GM23338 (cell line): Measurements from ENCODE around the gene NTNG1. TPM values are rescaled to one million over a fixed set of nuclear protein-coding genes. Genes with fewer than 3 reads are reported as not detected.

Experiments used
- ATAC-seq: fragments of 200-7000 bp; cut with Tn5 transposase; 3 replicates; pipeline ENCODE4 v1.9.1; 2020
- DNase-seq: peaks from one replicate; pipeline ENCODE4 v3.0.0-alpha.2; 2015; ENCODE audit warnings: low spot score
- H2AFZ ChIP-seq: fragments of 200-600 bp; sonication (generic); 2 replicates; pipeline ENCODE4 v1.8.0; 2016; ENCODE audit warnings: antibody characterized with exemption, mild to moderate bottlenecking, moderate library complexity
- H3F3A ChIP-seq: fragments of 200-600 bp; sonication (generic); replicated peaks from 2 replicates; pipeline ENCODE4 v1.8.0; 2017; ENCODE audit warnings: antibody characterized with exemption, mixed run types, low read depth
- H3K27ac ChIP-seq: fragments of 200-600 bp; sonication (generic); 2 replicates; pipeline ENCODE4 v1.6.1; 2016; ENCODE audit warnings: low read depth
- H3K27me3 ChIP-seq: fragments of 200-600 bp; sonication (generic); 2 replicates; pipeline ENCODE4 v1.8.0; 2016; ENCODE audit warnings: mild to moderate bottlenecking, mixed run types, moderate library complexity; ENCODE audit not compliant: insufficient read depth
- H3K36me3 ChIP-seq: fragments of 200-600 bp; sonication (generic); 2 replicates; pipeline ENCODE4 v1.8.0; 2016; ENCODE audit warnings: mild to moderate bottlenecking; ENCODE audit not compliant: insufficient read depth
- H3K4me1 ChIP-seq: fragments of 200-600 bp; sonication (generic); 2 replicates; pipeline ENCODE4 v1.8.0; 2016; ENCODE audit warnings: mild to moderate bottlenecking, moderate library complexity; ENCODE audit not compliant: insufficient read depth
- H3K4me2 ChIP-seq: fragments of 200-600 bp; sonication (generic); 2 replicates; pipeline ENCODE4 v1.7.1; 2017; ENCODE audit warnings: mixed run types
- H3K4me3 ChIP-seq: fragments of 200-600 bp; sonication (generic); 2 replicates; pipeline ENCODE4 v1.6.1; 2016; ENCODE audit warnings: mixed run types
- H3K79me2 ChIP-seq: fragments of 200-600 bp; sonication (generic); replicated peaks from 2 replicates; pipeline ENCODE4 v1.8.0; 2017; ENCODE audit warnings: mild to moderate bottlenecking; ENCODE audit not compliant: insufficient read depth
- H3K9me2 ChIP-seq: fragments of 200-600 bp; sonication (generic); 2 replicates; pipeline ENCODE4 v1.8.0; 2017; ENCODE audit not compliant: insufficient read depth
- H4K20me1 ChIP-seq: fragments of 200-600 bp; sonication (generic); replicated peaks from 2 replicates; pipeline ENCODE4 v1.8.0; 2017; ENCODE audit warnings: mild to moderate bottlenecking; ENCODE audit not compliant: insufficient read depth
- H3K27ac Mint-ChIP-seq: 2 replicates; pipeline ENCODE4 v1.8.0; 2020; ENCODE audit warnings: inconsistent platforms, mild to moderate bottlenecking, moderate library complexity, mixed read lengths
- H3K27me3 Mint-ChIP-seq: 3 replicates; pipeline ENCODE4 v1.8.0; 2022; ENCODE audit warnings: low read depth, mild to moderate bottlenecking, moderate library complexity, mixed read lengths, inconsistent platforms; ENCODE audit not compliant: insufficient read depth, poor library complexity
- H3K36me3 Mint-ChIP-seq: 3 replicates; pipeline ENCODE4 v1.8.0; 2021; ENCODE audit warnings: low read depth, mild to moderate bottlenecking, inconsistent platforms, moderate library complexity, mixed read lengths
- H3K4me1 Mint-ChIP-seq: 3 replicates; pipeline ENCODE4 v1.8.0; 2020; ENCODE audit warnings: mild to moderate bottlenecking, inconsistent platforms, mixed read lengths
- H3K4me3 Mint-ChIP-seq: 3 replicates; pipeline ENCODE4 v1.8.0; 2021; ENCODE audit warnings: moderate library complexity, mild to moderate bottlenecking, inconsistent platforms, mixed read lengths
- H3K9me3 Mint-ChIP-seq: 3 replicates; pipeline ENCODE4 v1.8.0; 2020; ENCODE audit warnings: moderate library complexity, mild to moderate bottlenecking, inconsistent platforms, mixed read lengths
- CREB1 ChIP-seq: fragments of 250-450 bp; sonication (Bioruptor Pico); IDR thresholded peaks from 2 replicates; pipeline ENCODE4 v1.5.0; 2020; ENCODE audit warnings: low read depth, mild to moderate bottlenecking, moderate library complexity
- EZH2 ChIP-seq: fragments of 200-600 bp; sonication (generic); IDR thresholded peaks from one replicate; pipeline ENCODE4 v1.8.0; 2017; ENCODE audit warnings: antibody characterized with exemption, mild to moderate bottlenecking, low read depth; ENCODE audit not compliant: unreplicated experiment
- EZH2phosphoT487 ChIP-seq: fragments of 200-600 bp; sonication (generic); IDR thresholded peaks from one replicate; pipeline ENCODE4 v1.8.1; 2018; ENCODE audit warnings: antibody characterized with exemption; ENCODE audit not compliant: unreplicated experiment
- JUNB ChIP-seq: IDR thresholded peaks from one replicate; pipeline ENCODE4 v1.6.1; 2016; ENCODE audit warnings: antibody characterized with exemption; ENCODE audit not compliant: unreplicated experiment
- NANOG ChIP-seq: IDR thresholded peaks from 2 replicates; pipeline ENCODE4 v1.6.1; 2016; ENCODE audit warnings: antibody characterized with exemption, borderline replicate concordance
- POLR2AphosphoS5 ChIP-seq: IDR thresholded peaks from 2 replicates; pipeline ENCODE4 v1.6.1; 2016; ENCODE audit warnings: antibody characterized with exemption, low read depth
- STAT1 ChIP-seq: IDR thresholded peaks from one replicate; pipeline ENCODE4 v1.6.1; 2016; ENCODE audit warnings: antibody characterized with exemption; ENCODE audit not compliant: unreplicated experiment
- ZNF114 ChIP-seq: fragments of 250-450 bp; sonication (Bioruptor Pico); IDR thresholded peaks from 2 replicates; pipeline ENCODE4 v1.5.0; 2020; ENCODE audit warnings: mild to moderate bottlenecking, moderate library complexity
- ZNF331 ChIP-seq: fragments of 250-450 bp; sonication (Bioruptor Pico); IDR thresholded peaks from 2 replicates; pipeline ENCODE4 v1.5.0; 2020; ENCODE audit warnings: low read depth, mild to moderate bottlenecking, moderate library complexity
- polyA plus RNA-seq: library from polyadenylated mRNA; unstranded; fragments of >200 nt; fragmentation: Nextera tagmentation; extraction: Ambion mirVana; gene quantifications from 2 replicates; pipeline ENCODE4 v1.2.1, GENCODE V29; 2016
- total RNA-seq: library from RNA; depleted of rRNA; stranded (reverse); fragments of >200 nt; shearing (Covaris generic); gene quantifications from 2 replicates; pipeline ENCODE4 v1.2.3, GENCODE V29; 2014
- TF ChIP-seq, protein P1 (sequence below): IDR thresholded peaks from one replicate; pipeline ENCODE4 v1.6.1; 2018; ENCODE audit warnings: antibody characterized with exemption; ENCODE audit not compliant: unreplicated experiment
- TF ChIP-seq, protein P2 (sequence below), 2 experiments: fragments of 200-600 bp in 1 of 2; sonication (generic) in 1 of 2; conservative IDR thresholded peaks; 2 replicates each; pipeline versions ENCODE4 v1.5.1 to v1.6.1; 2016 to 2017; ENCODE audit warnings: antibody characterized with exemption in 2 of 2, low read depth in 2 of 2, mild to moderate bottlenecking in 2 of 2, moderate library complexity in 1 of 2
- TF ChIP-seq, protein P3 (sequence below): IDR thresholded peaks from 2 replicates; pipeline ENCODE4 v1.6.1; 2016; ENCODE audit warnings: antibody characterized with exemption
- TF ChIP-seq, protein P4 (sequence below): fragments of 250-450 bp; sonication (Bioruptor Pico); IDR thresholded peaks from 2 replicates; pipeline ENCODE4 v1.5.0; 2020; ENCODE audit warnings: mild to moderate bottlenecking, moderate library complexity

The NTNG1 gene
- total and polyA plus RNA-seq, 2 experiments from 2014 or later = 7.2 to 10.3 TPM

DNA sequence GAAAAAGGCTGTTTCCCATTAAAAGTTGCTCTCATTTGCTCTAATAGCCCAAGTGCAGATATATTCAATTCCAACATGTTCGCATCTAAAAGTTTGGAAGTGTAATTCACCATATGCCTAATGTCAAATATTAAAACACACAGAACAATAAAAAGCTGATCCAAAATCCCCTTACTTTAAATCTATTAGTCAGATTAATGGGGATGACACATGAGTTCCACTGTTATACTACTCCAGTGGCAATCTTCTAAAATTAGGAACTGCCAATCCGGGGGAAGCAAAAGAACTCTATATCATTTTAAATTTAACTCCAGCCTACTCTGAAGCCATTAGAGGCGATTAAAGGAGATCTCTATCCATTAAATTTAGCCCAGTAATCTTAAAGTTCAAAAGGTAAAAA is 317.1 kb downstream of the NTNG1 start:
- Mint-ChIP-seq H3K4me3 (no peak overlapping the region), H3K36me3 (no peaks in the 10 kb centered on the region), H3K27ac (no peak overlapping the region), H3K9me3 (no peaks in the 10 kb centered on the region), H3K4me1 (peaks cover 7% of the 10 kb centered on the region), H3K27me3 (peaks cover 2% of the 10 kb centered on the region)
- Histone ChIP-seq H3F3A (no peaks in the 10 kb centered on the region), H3K4me2 (no peak overlapping the region), H3K79me2 (no peaks in the 10 kb centered on the region), H3K27me3 (no peaks in the 10 kb centered on the region), H3K36me3 (no peaks in the 10 kb centered on the region), H3K4me3 (no peak overlapping the region), H2AFZ (no peak overlapping the region), H4K20me1 (no peaks in the 10 kb centered on the region), H3K4me1 (no peaks in the 10 kb centered on the region), H3K27ac (no peak overlapping the region), H3K9me2 (no peaks in the 10 kb centered on the region)
- TF ChIP-seq, protein P1, sequence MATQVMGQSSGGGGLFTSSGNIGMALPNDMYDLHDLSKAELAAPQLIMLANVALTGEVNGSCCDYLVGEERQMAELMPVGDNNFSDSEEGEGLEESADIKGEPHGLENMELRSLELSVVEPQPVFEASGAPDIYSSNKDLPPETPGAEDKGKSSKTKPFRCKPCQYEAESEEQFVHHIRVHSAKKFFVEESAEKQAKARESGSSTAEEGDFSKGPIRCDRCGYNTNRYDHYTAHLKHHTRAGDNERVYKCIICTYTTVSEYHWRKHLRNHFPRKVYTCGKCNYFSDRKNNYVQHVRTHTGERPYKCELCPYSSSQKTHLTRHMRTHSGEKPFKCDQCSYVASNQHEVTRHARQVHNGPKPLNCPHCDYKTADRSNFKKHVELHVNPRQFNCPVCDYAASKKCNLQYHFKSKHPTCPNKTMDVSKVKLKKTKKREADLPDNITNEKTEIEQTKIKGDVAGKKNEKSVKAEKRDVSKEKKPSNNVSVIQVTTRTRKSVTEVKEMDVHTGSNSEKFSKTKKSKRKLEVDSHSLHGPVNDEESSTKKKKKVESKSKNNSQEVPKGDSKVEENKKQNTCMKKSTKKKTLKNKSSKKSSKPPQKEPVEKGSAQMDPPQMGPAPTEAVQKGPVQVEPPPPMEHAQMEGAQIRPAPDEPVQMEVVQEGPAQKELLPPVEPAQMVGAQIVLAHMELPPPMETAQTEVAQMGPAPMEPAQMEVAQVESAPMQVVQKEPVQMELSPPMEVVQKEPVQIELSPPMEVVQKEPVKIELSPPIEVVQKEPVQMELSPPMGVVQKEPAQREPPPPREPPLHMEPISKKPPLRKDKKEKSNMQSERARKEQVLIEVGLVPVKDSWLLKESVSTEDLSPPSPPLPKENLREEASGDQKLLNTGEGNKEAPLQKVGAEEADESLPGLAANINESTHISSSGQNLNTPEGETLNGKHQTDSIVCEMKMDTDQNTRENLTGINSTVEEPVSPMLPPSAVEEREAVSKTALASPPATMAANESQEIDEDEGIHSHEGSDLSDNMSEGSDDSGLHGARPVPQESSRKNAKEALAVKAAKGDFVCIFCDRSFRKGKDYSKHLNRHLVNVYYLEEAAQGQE = no peak
- TF ChIP-seq CREB1 (CRISPR knock-in tag) = no peak
- TF ChIP-seq, protein P2, sequence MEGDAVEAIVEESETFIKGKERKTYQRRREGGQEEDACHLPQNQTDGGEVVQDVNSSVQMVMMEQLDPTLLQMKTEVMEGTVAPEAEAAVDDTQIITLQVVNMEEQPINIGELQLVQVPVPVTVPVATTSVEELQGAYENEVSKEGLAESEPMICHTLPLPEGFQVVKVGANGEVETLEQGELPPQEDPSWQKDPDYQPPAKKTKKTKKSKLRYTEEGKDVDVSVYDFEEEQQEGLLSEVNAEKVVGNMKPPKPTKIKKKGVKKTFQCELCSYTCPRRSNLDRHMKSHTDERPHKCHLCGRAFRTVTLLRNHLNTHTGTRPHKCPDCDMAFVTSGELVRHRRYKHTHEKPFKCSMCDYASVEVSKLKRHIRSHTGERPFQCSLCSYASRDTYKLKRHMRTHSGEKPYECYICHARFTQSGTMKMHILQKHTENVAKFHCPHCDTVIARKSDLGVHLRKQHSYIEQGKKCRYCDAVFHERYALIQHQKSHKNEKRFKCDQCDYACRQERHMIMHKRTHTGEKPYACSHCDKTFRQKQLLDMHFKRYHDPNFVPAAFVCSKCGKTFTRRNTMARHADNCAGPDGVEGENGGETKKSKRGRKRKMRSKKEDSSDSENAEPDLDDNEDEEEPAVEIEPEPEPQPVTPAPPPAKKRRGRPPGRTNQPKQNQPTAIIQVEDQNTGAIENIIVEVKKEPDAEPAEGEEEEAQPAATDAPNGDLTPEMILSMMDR (conservative IDR thresholded peaks at IDR 0.05; ENCODE audit: low read depth in 2 of 2) = no peak
- no peak for TF ChIP-seq NANOG
- TF ChIP-seq ZNF331 (CRISPR knock-in tag) = no peak
- TF ChIP-seq POLR2AphosphoS5 = no peak
- TF ChIP-seq, protein P3, sequence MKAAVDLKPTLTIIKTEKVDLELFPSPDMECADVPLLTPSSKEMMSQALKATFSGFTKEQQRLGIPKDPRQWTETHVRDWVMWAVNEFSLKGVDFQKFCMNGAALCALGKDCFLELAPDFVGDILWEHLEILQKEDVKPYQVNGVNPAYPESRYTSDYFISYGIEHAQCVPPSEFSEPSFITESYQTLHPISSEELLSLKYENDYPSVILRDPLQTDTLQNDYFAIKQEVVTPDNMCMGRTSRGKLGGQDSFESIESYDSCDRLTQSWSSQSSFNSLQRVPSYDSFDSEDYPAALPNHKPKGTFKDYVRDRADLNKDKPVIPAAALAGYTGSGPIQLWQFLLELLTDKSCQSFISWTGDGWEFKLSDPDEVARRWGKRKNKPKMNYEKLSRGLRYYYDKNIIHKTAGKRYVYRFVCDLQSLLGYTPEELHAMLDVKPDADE = no peak
- TF ChIP-seq EZH2 = no peak
- TF ChIP-seq EZH2phosphoT487 = no peak
- TF ChIP-seq ZNF114 (CRISPR knock-in tag) = no peak
- TF ChIP-seq STAT1 = no peak
- TF ChIP-seq, protein P4, sequence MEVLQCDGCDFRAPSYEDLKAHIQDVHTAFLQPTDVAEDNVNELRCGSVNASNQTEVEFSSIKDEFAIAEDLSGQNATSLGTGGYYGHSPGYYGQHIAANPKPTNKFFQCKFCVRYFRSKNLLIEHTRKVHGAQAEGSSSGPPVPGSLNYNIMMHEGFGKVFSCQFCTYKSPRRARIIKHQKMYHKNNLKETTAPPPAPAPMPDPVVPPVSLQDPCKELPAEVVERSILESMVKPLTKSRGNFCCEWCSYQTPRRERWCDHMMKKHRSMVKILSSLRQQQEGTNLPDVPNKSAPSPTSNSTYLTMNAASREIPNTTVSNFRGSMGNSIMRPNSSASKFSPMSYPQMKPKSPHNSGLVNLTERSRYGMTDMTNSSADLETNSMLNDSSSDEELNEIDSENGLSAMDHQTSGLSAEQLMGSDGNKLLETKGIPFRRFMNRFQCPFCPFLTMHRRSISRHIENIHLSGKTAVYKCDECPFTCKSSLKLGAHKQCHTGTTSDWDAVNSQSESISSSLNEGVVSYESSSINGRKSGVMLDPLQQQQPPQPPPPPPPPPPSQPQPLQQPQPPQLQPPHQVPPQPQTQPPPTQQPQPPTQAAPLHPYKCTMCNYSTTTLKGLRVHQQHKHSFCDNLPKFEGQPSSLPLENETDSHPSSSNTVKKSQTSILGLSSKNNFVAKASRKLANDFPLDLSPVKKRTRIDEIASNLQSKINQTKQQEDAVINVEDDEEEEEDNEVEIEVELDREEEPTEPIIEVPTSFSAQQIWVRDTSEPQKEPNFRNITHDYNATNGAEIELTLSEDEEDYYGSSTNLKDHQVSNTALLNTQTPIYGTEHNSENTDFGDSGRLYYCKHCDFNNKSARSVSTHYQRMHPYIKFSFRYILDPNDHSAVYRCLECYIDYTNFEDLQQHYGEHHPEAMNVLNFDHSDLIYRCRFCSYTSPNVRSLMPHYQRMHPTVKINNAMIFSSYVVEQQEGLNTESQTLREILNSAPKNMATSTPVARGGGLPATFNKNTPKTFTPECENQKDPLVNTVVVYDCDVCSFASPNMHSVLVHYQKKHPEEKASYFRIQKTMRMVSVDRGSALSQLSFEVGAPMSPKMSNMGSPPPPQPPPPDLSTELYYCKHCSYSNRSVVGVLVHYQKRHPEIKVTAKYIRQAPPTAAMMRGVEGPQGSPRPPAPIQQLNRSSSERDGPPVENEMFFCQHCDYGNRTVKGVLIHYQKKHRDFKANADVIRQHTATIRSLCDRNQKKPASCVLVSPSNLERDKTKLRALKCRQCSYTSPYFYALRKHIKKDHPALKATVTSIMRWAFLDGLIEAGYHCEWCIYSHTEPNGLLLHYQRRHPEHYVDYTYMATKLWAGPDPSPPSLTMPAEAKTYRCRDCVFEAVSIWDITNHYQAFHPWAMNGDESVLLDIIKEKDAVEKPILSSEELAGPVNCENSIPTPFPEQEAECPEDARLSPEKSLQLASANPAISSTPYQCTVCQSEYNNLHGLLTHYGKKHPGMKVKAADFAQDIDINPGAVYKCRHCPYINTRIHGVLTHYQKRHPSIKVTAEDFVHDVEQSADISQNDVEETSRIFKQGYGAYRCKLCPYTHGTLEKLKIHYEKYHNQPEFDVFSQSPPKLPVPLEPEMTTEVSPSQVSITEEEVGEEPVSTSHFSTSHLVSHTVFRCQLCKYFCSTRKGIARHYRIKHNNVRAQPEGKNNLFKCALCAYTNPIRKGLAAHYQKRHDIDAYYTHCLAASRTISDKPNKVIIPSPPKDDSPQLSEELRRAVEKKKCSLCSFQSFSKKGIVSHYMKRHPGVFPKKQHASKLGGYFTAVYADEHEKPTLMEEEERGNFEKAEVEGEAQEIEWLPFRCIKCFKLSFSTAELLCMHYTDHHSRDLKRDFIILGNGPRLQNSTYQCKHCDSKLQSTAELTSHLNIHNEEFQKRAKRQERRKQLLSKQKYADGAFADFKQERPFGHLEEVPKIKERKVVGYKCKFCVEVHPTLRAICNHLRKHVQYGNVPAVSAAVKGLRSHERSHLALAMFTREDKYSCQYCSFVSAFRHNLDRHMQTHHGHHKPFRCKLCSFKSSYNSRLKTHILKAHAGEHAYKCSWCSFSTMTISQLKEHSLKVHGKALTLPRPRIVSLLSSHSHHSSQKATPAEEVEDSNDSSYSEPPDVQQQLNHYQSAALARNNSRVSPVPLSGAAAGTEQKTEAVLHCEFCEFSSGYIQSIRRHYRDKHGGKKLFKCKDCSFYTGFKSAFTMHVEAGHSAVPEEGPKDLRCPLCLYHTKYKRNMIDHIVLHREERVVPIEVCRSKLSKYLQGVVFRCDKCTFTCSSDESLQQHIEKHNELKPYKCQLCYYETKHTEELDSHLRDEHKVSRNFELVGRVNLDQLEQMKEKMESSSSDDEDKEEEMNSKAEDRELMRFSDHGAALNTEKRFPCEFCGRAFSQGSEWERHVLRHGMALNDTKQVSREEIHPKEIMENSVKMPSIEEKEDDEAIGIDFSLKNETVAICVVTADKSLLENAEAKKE (CRISPR knock-in tag) = no peak
- TF ChIP-seq JUNB = no peak
- DNase-seq (no peak), ATAC-seq (no peak)
